GM18951 (cell line): ENCODE measurements around the gene ZGPAT.
A peak's percentile ranks its signal among the peaks of the same experiment; 100 is the strongest.
"Not testable (repeated sequence)": the region's sequence is repeated elsewhere in the genome, so short reads cannot be mapped to it uniquely, and the experiment has no call there.

Experiments used
- POLR2A ChIP-seq: IDR thresholded peaks from 4 replicates; pipeline ENCODE4 v1.6.1; 2011; ENCODE audit warnings: mild to moderate bottlenecking; ENCODE audit not compliant: insufficient read length, insufficient read depth; ENCODE audit errors: extremely low read depth
- in situ Hi-C: fragments of 300-500 bp; cut with MboI; formaldehyde crosslinking; loops from one replicate; pipeline ENCODE4 v1.12.0; 2022; ENCODE audit warnings: low sequenced_read_pairs, mixed read lengths, inconsistent platforms; ENCODE audit not compliant: unreplicated experiment

The ZGPAT gene

GRCh38 chr20:63707558-63708300 is at the start of gene ZGPAT, which contains the start of gene ARFRP1:
ZGPAT (plus strand) TSS chr20:63708039; CDS start chr20:63708581, 542 bp downstream.
ARFRP1 (minus strand) TSS chr20:63707976; CDS start chr20:63707091, 885 bp downstream.
- in situ Hi-C loops, result no loop called here
- peak; percentile 72 for TF ChIP-seq POLR2A

DNA sequence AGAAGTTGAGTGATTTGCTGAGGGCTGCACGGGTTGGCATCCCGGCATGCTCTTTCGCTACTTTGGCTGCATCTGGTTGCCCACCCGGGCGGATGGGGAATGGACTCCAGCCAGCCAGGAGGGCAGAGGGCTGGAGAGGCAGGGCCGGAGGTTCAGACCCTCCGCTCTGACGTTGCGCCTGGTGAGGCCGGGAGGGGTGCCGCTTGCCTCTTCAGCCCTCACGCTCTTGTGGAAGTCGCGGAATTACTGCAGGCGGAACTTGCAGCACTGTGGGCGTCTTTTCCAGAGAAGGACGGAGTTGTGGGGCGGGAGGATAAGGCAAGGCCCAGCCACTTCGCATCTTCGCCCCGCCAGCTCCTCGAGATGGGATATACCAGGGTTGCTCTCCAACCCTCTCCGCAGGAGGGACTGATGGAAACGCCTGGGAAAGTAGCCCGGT is 49.1 kb upstream of the ZGPAT start:
- in situ Hi-C loops, result no loop called here
- no peak for TF ChIP-seq POLR2A

GRCh38 chr20:63659370-63659769 is 48.5 kb upstream of the ZGPAT start:
- TF ChIP-seq POLR2A, result no peak
- in situ Hi-C loops, result no loop called here

GRCh38 chr20:63660174-63660573 is 47.7 kb upstream of the ZGPAT start:
- in situ Hi-C loops, result not testable (repeated sequence)

DNA sequence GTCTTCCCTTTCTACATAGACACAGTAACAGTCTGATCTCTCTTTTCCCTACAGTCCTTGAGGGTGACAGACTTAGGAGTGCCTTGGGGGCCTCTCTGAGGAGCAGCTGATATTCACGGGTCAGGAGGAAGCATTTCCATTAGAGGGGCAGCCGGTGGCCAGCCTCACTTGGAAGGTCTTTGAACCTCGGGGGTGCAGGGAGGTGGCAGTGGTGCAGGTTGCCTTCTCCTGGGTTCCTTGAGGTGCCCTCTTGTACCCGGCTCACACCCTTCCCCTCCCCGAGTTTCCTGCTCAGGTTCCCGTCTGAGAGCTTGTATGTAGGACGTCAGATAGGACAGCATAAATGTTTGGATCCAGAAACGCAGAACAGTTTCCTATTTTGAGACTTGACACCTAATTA is 47.2 kb upstream of the ZGPAT start:
- TF ChIP-seq POLR2A, result no peak
- in situ Hi-C loops, result no loop called here

GRCh38 chr20:63661108-63661507 is 46.7 kb upstream of the ZGPAT start:
- TF ChIP-seq POLR2A, result no peak
- in situ Hi-C loops, result no loop called here

DNA sequence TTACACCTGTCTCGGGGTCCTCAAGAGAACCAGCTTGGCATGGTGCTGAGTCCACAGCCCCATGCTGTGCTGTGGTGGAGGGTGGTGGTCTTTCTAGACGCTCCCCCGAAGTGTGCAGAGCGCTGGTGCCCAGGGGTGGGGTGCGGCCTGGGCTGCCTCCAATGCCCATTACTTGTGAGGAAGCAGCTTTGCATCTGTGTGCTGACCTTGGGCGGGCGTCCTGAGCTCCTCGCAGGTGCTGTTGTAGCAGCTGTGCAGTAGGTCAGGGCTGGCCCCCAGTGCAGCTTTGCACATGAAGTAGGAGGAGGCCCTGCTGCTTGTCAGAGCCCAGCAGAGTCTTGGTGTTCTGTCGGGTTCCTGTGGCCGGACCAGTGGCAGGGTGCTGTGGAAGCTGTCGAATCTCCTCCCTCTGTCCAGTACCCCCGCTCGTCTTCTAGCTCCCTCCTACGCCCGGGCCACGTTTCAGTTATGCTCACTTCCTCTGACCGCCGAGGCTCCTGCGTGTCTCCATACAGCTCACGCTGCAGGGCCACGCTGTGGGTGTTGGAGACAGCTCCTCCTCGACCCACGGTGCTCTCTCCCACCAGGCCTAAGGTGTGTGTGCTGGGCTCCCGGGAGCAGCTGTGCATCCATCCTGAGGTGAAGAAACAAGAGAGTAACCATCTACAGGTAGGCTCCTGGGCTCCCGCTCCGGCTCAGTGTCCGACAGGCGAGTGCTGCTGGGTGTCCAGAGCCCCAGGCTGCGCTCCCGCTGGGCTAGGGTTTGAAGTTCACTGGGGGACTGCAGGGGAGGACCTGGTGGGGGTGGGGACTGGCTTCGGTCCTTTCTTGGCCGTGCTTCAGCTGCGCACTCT is 45.7 kb upstream of the ZGPAT start:
- in situ Hi-C loops, result no loop called here

DNA sequence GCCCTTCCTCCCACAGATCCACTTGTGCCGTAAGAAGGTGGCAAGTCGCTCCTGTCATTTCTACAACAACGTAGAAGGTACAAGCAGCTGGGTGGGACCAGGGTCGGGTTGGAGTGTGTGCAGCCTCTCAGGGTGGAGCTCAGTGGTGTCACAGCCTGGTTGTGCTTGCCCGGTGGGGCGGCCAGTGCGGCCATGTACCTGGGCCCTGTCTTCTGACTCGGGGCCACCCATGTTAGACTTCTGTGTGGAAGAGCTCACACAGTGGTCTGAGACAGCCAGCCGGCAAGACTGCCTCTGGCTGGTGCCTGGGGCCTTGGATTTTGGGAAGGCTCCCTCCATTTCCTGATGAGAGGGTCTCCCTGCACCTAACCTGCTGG is 45.0 kb upstream of the ZGPAT start:
- in situ Hi-C loops, result no loop called here
- TF ChIP-seq POLR2A, result no peak

More for the DNA sequence above, 45.7 kb upstream of the ZGPAT start:
- no peak for TF ChIP-seq POLR2A

DNA sequence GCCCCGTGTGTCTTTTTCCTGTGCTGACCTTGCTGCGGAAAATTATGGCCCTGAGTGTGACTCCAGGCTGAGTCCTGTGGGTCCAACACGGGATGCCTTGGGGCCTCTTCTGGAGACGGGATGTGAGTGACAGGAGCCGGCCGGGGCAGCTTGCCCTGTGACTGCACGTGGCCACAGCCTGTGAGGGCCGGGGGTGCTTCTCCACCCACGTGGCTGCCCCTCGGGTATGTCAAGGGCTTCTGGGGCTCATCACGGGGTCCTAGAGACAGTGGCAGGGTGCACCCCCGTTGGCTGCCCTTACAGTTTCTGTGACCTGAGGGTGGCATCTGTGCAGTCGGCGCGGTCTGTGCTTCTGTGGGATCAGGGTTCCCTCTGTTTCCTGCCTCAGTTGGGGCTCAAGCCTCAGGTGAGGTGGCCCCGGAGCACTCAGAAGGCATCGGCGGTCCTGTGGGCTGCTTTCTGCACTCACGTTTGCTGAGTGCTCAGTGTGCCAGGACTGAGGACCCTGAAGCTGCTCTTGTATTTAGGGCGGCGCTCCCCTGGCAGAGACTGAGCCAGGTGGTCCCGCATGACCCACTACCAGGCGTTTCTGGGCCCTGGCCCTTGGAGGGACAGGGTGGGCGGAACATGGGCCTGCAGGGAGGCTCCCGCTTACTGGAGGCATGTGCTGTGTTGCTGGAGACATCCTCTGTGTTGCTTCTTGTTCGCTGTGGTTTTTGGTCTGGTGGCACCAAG is 44.3 kb upstream of the ZGPAT start:
- no peak for TF ChIP-seq POLR2A
- in situ Hi-C loops, result no loop called here

- TF ChIP-seq POLR2A, result no peak
- in situ Hi-C loops, result no loop called here
These were observed 43.5 kb upstream of the ZGPAT start for GRCh38 chr20:63664143-63664851.

GRCh38 chr20:63664861-63665594 is 42.8 kb upstream of the ZGPAT start:
- TF ChIP-seq POLR2A, result no peak
- in situ Hi-C loops, result no loop called here

DNA sequence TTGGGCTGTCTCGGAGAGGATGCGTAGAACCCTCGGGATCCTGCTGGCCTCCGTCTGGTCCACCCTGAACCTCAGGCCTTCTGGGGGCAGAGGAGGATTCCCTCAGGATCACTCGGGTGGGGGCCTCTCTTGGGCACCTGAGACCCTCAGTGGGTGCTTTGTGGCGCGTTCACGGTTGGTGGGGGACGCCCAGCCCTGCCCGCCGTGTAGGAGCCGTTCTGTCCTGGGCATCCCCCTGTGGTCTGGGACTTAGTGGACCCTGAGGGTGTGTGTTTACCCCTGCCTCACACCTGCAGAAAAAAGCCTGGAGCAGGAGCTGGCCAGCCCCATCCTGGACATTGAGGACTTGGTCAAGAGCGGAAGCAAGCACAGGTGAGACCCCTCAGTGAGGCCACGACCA is 42.1 kb upstream of the ZGPAT start:
- in situ Hi-C loops, result no loop called here
- TF ChIP-seq POLR2A, result no peak

DNA sequence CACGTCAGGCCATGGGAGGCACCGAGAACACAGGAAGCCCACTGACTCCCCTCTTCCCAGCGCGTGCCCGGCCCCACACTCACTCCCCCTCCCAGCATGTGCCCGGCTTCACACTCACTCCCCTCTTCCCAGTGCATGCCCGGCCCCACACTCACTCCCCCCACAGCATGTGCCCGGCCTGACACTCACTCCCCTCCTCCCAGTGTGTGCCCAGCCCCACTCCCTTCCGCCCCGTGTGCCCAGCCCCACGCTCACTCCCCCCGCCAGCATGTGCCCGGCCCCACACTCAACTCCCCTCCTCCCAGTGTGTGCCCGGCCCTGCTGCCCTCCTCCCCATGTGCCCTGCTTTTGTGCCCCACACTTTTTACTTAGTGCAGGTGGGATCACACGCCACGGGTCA is 40.0 kb upstream of the ZGPAT start:
- no peak for TF ChIP-seq POLR2A
- in situ Hi-C loops, result no loop called here
